Right cardiac atrium (tissue), 5 donors: Measurements from ENCODE around the gene DEFB124. TPM values are rescaled to one million over a fixed set of nuclear protein-coding genes. Genes with fewer than 3 reads are reported as not detected.
A peak's percentile ranks its signal among the peaks of the same experiment; 100 is the strongest.
"Not testable (repeated sequence)": the region's sequence is repeated elsewhere in the genome, so short reads cannot be mapped to it uniquely, and the experiment has no call there.

ENCODE experiments used
- ATAC-seq, 2 donors: fragments of 200-7000 bp; cut with Tn5 transposase; one replicate each; pipeline versions ENCODE4 v1.8.0 to v1.9.1; 2020; ENCODE audit warnings: moderate library complexity in 2 of 2, mild to moderate bottlenecking in 1 of 2
- DNase-seq, 3 donors: peaks; one replicate each; pipeline ENCODE4 v3.0.0-alpha.2; 2020
- H3K27ac ChIP-seq: one replicate; pipeline ENCODE4 v1.5.1; 2013; ENCODE audit warnings: mild to moderate bottlenecking, low read length, control low read depth, moderate library complexity
- H3K27me3 ChIP-seq: one replicate; pipeline ENCODE4 v1.6.1; 2013; ENCODE audit not compliant: control insufficient read depth, insufficient read depth
- H3K4me1 ChIP-seq: one replicate; pipeline ENCODE4 v1.6.1; 2013; ENCODE audit warnings: low read length; ENCODE audit not compliant: control insufficient read depth, insufficient read depth
- H3K4me3 ChIP-seq: one replicate; pipeline ENCODE4 v1.5.1; 2013; ENCODE audit warnings: low read length, control low read depth
- H3K9me3 ChIP-seq: one replicate; pipeline ENCODE4 v1.6.1; 2013; ENCODE audit warnings: low read length; ENCODE audit not compliant: control insufficient read depth
- WGBS: extraction: QIAGEN DNeasy Blood & Tissue Kit; methylation state at CpG from one replicate; pipeline ENCODE4 v1.1.7; 2013; 5-methylcytosine and 5-hydroxymethylcytosine counted together
- intact Hi-C, 4 donors: fragments of 100-400 bp; cut with DNase I; formaldehyde crosslinking; loops; one replicate each; pipeline versions ENCODE4 v1.11.0 to v1.14.0; 2022 to 2023
- polyA plus RNA-seq: library from polyadenylated mRNA; stranded (reverse); fragments of 200-250 nt; gene quantifications from one replicate; pipeline ENCODE4 v1.2.3, GENCODE V29; 2013
- total RNA-seq, 4 donors: library from RNA; stranded (reverse); fragmentation: NEBNext Ultra II Directional; extraction: Animal tissue kit (Norgen Biotek cat#: 25700); gene quantifications; one replicate each; pipeline ENCODE4 v1.2.1, GENCODE V29; 2021
- donor health status: healthy with polysubstance abuse.
- donor health status: DM: no; HTN: yes; CAD: no.
- donor health status: DM: no; HTN: no; CAD: no.
- donor health status: DM: no; HTN: yes; CAD: no; lungs with severe emphysema.
- donor health status: DM: yes; HTN: yes; CAD: no.

The DEFB124 gene
- total and polyA plus RNA-seq, 5 donors = not detected

DNA sequence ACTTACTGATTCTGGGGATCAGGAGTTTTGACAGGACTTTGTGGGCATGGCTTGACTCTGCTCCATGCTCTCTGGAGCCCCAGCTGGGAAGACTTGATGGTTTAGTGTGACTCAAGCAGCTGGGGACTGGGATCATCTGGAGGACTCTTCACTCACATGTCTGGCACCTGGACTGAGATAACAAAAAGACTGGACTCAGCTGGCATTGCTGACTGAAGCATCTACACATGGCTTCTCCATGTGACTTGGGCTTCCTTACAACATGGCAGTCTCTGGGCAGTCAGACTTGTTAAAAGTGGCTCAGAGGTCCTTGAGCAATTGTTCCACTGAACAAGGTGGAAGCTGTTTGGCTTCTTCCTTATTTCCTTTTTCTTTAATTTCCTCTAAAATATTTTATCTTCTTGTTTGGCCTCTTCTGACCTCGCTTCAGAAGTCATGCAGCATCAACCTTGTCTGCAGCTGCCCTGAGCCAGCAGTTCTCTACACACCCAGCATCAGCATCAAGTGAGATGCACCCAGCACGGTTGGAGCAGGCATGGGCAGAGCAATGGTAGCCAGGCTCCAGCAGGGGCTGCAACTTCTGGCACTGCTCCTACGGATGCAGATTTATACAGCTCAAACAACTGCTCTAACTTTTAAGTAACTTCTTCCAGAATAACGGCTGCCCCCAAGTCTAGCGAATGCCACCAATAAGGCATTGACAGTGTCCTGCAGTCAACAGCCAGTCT, 33.8 kb upstream of the DEFB124 start:
- Histone ChIP-seq H3K4me1 (no peaks in the 10 kb centered on the region), H3K27me3 (no peaks in the 10 kb centered on the region), H3K9me3 (no peaks in the 10 kb centered on the region), H3K27ac (no peak overlapping the region), H3K4me3 (no peak overlapping the region)
- DNase-seq = no peak
- intact Hi-C loops = loop anchor here in 1 of 4 donors (10.0 kb wide), 1 partner anchor 64 kb away; the partner anchor contains the start of gene DEFB123
- WGBS = 80% methylated on average over 5 of the region's 5 CpGs
- ATAC-seq = no peak

GRCh38 chr20:31505903-31506302, 31.0 kb upstream of the DEFB124 start:
- H3K4me3 ChIP-seq = no peak overlapping the region
- DNase-seq (no peak), ATAC-seq (no peak)
- no peak overlapping the region for H3K27ac ChIP-seq
- no peaks in the 10 kb centered on the region for H3K27me3 ChIP-seq
- H3K9me3 ChIP-seq = no peaks in the 10 kb centered on the region
- H3K4me1 ChIP-seq = no peaks in the 10 kb centered on the region
- intact Hi-C loops = loop anchor here in 1 of 4 donors (10.0 kb wide), 1 partner anchor 61 kb away; the partner anchor contains the start of gene DEFB123
- WGBS = 88% methylated on average over 1 of the region's 1 CpG

- not testable (repeated sequence) for H3K9me3 ChIP-seq, H3K4me3 ChIP-seq, H3K27me3 ChIP-seq, H3K27ac ChIP-seq, H3K4me1 ChIP-seq
- intact Hi-C loops = loop anchor here in 3 of 4 donors (1.0 to 10.0 kb wide), 4 partner anchors 41 to 58 kb away; partner anchors contain the start of gene DEFB123 (in 1 of the 3)
- WGBS = 27% methylated on average over 20 of the region's 20 CpGs
- ATAC-seq (peak; percentile 95 to 97), DNase-seq (peak; percentile 92 to 98 (median 96))
These were observed 28.2 kb upstream of the DEFB124 start for GRCh38 chr20:31502884-31503673.

DNA sequence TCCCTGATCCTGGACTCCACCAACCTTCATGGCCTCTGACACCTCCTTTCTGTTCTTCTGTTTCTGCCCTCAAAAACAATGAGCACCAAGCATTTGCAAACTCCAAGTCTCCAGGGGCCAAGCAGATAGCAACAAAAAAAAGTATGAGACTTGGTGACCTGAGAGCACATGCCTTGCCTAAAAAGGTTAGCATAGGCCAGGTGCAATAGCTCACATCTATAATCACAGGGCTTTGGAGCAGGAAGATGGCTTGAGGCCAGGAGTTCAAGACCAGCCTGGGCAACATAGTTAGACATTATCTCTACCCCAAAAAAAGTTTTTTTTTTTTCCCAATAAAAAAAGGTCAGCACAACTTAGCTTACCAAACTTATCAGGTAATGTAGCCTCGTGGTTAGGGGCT, 25.6 kb upstream of the DEFB124 start:
- intact Hi-C loops = loop anchor here in 2 of 4 donors (5.0 to 10.0 kb wide), 2 partner anchors 38 to 56 kb away; partner anchors contain the start of gene DEFB123 (in 1 of the 2)
- DNase-seq (no peak), ATAC-seq (no peak)
- Histone ChIP-seq H3K27ac (no peak overlapping the region), H3K4me3 (no peak overlapping the region), H3K9me3 (no peaks in the 10 kb centered on the region), H3K4me1 (peaks cover 2% of the 10 kb centered on the region), H3K27me3 (no peaks in the 10 kb centered on the region)
- WGBS = 47% methylated on average over 1 of the region's 1 CpG

- DNase-seq (peak; percentile 66 to 83 (median 74)), ATAC-seq (peak in 1 of 2 donors; percentile 25)
- Histone ChIP-seq H3K27me3 (no peaks in the 10 kb centered on the region), H3K27ac (peak overlapping the region; percentile 28), H3K4me3 (no peak overlapping the region), H3K9me3 (no peaks in the 10 kb centered on the region), H3K4me1 (peaks cover 2% of the 10 kb centered on the region)
- intact Hi-C loops = loop anchor here in 1 of 4 donors (5.0 kb wide), 1 partner anchor 36 kb away; no protein-coding TSS in a partner anchor
- WGBS = 32% methylated on average over 6 of the region's 6 CpGs
These were observed 23.1 kb upstream of the DEFB124 start for GRCh38 chr20:31497838-31498540.

DNA sequence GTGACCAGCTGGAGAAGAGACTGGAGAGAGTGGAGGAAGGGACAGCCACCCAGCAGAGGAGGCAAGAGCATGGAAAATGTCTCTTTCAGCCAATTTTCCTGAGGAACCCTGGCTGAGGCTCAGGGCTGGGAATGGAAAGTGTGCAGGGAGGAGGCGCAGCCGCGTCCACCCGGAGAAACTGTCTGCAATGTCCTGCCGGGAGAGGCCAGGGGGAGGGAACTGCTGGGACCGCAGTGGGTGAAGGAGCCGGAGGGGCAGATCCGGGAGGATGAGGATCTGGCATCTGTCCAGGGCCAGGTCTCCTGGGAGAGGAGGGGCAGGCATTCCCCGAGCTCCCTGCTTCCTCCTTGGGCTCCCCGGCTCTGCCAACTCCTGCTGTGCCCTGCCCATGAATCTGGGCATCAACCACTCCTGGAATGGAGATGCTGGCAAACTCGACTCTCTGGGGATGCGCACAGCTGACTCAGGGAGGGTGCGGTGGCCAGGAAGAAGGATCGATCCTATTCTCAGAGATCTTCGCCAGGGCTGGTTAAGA, 21.9 kb upstream of the DEFB124 start:
- no peaks in the 10 kb centered on the region for H3K9me3 ChIP-seq
- 20% methylated on average over 15 of the region's 15 CpGs for WGBS
- no peak overlapping the region for H3K4me3 ChIP-seq
- ATAC-seq (peak; percentile 93 to 97), DNase-seq (peak; percentile 88 to 95 (median 94))
- no peaks in the 10 kb centered on the region for H3K27me3 ChIP-seq
- intact Hi-C loops = loop anchor here in 1 of 4 donors (5.0 kb wide), 1 partner anchor 35 kb away; no protein-coding TSS in a partner anchor
- peaks cover 2% of the 10 kb centered on the region for H3K4me1 ChIP-seq
- peak overlapping the region; percentile 51 for H3K27ac ChIP-seq

- intact Hi-C loops = no loop called here
- H3K27ac ChIP-seq = no peak overlapping the region
- H3K4me1 ChIP-seq = peaks cover 2% of the 10 kb centered on the region
- H3K4me3 ChIP-seq = no peak overlapping the region
- WGBS = 51% methylated on average over 2 of the region's 2 CpGs
- DNase-seq (no peak), ATAC-seq (no peak)
- no peaks in the 10 kb centered on the region for H3K9me3 ChIP-seq
- no peaks in the 10 kb centered on the region for H3K27me3 ChIP-seq
These were observed 19.2 kb upstream of the DEFB124 start for GRCh38 chr20:31494131-31494530.

- peaks cover 2% of the 10 kb centered on the region for H3K4me1 ChIP-seq
- intact Hi-C loops = no loop called here
- no peak overlapping the region for H3K4me3 ChIP-seq
- no peaks in the 10 kb centered on the region for H3K27me3 ChIP-seq
- 95% methylated on average over 3 of the region's 3 CpGs for WGBS
- no peaks in the 10 kb centered on the region for H3K9me3 ChIP-seq
- no peak overlapping the region for H3K27ac ChIP-seq
- ATAC-seq (no peak), DNase-seq (no peak)
These were observed 15.8 kb upstream of the DEFB124 start for GRCh38 chr20:31490752-31491151.

- no peak for DNase-seq
- no peak overlapping the region for H3K4me3 ChIP-seq
- H3K4me1 ChIP-seq = peaks cover 5% of the 10 kb centered on the region
- no peaks in the 10 kb centered on the region for H3K27me3 ChIP-seq
- intact Hi-C loops = no loop called here
- WGBS = 85% methylated on average over 3 of the region's 3 CpGs
- no peaks in the 10 kb centered on the region for H3K9me3 ChIP-seq
- ATAC-seq = no peak
- no peak overlapping the region for H3K27ac ChIP-seq
These were observed 14.2 kb upstream of the DEFB124 start for GRCh38 chr20:31489152-31489551.

DNA sequence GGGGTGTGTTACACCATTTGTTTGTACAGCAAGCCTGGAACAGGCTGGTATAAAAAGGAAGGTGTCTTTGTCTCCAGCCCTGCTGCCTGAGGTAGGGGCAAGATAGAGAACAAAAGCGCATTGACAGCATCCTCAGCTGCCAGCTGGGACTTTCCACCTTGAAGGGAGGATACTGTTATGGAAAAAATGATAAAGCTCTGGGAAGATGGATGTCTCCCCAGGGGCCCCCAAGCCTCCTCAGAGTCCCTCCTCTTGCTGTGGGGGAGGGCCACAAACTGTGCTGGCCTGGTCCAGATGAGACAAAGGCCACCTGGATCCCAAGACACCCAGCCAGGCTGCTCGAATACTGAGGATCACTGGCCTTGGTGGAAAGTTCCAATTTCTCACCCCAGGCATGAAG, 13.2 kb upstream of the DEFB124 start:
- WGBS = 58% methylated on average over 2 of the region's 2 CpGs
- DNase-seq = no peak
- Histone ChIP-seq H3K27ac (no peak overlapping the region), H3K9me3 (no peaks in the 10 kb centered on the region), H3K27me3 (no peaks in the 10 kb centered on the region), H3K4me1 (peaks cover 5% of the 10 kb centered on the region), H3K4me3 (no peak overlapping the region)
- no peak for ATAC-seq
- intact Hi-C loops = no loop called here
